ENCODE data around the gene THSD7B. TPM values are rescaled to one million over a fixed set of nuclear protein-coding genes. Genes with fewer than 3 reads are reported as not detected.

Gene THSD7B
- total and polyA plus RNA-seq, 2 experiments from 2014 or later: 0.86 to 3.8 TPM

GRCh38 chr2:136798766-136799165 lies 33.4 kb downstream of the THSD7B start (continued):
- TF ChIP-seq CTCF (conservative IDR thresholded peaks at IDR 0.05; ENCODE audit: low read depth in 2 of 2): no peak
- no peak for TF ChIP-seq REST (IDR thresholded peaks at IDR 0.05; ENCODE audit: unreplicated experiment)
- TF ChIP-seq POLR2AphosphoS5 (IDR thresholded peaks at IDR 0.05; ENCODE audit: low read depth): no peak
- no peak for TF ChIP-seq ZNF114 (CRISPR knock-in tag; IDR thresholded peaks at IDR 0.05)
- no peak for TF ChIP-seq EZH2 (IDR thresholded peaks at IDR 0.05; ENCODE audit: low read depth, unreplicated experiment)
- no peak for TF ChIP-seq STAT1 (IDR thresholded peaks at IDR 0.05; ENCODE audit: unreplicated experiment)
- TF ChIP-seq NANOG (IDR thresholded peaks at IDR 0.05; ENCODE audit: borderline replicate concordance): no peak
- no peak for TF ChIP-seq EZH2phosphoT487 (IDR thresholded peaks at IDR 0.05; ENCODE audit: unreplicated experiment)
- TF ChIP-seq JUNB (IDR thresholded peaks at IDR 0.05; ENCODE audit: unreplicated experiment): no peak

DNA sequence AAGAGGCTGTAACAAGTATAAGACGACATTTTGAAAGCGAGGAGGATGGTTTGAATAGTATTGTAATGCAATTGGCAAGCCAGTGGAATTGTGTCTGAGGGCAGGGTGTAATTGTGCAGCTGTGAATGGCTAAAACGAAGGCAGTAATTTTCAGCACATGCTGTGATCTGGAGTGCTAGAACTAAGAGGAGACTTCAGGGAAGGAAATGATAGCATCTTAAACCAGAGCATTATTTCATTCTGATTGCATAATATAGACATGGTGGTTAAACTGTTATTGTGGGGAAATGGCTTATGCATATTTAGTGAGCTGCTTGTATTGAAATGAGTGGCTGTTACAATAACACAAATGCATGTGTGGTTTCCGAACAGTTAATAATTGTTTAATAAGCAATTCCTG lies 36.3 kb downstream of the THSD7B start:
- Histone ChIP-seq H3K36me3 (ENCODE audit: insufficient read depth) (no peaks in the 10 kb centered on the region), H3K4me2 (no peak overlapping the region), H3K4me1 (ENCODE audit: insufficient read depth) (no peaks in the 10 kb centered on the region), H3K79me2 (replicated peaks; ENCODE audit: insufficient read depth) (no peaks in the 10 kb centered on the region), H3F3A (replicated peaks; ENCODE audit: low read depth) (no peaks in the 10 kb centered on the region), H3K27ac (ENCODE audit: low read depth) (no peak overlapping the region), H3K4me3 (no peak overlapping the region), H2AFZ (no peak overlapping the region), H4K20me1 (replicated peaks; ENCODE audit: insufficient read depth) (no peaks in the 10 kb centered on the region), H3K27me3 (ENCODE audit: insufficient read depth) (no peaks in the 10 kb centered on the region), H3K9me2 (ENCODE audit: insufficient read depth) (peaks cover 13% of the 10 kb centered on the region; the same call in 1 of the 2 replicates)
- no peak for DNase-seq (ENCODE audit: low spot score)
- Mint-ChIP-seq H3K9me3 (no peaks in the 10 kb centered on the region; the same call in 2 of the 3 replicates), H3K36me3 (ENCODE audit: low read depth) (no peaks in the 10 kb centered on the region), H3K27ac (no peak overlapping the region), H3K27me3 (ENCODE audit: insufficient read depth, low read depth, poor library complexity) (no peaks in the 10 kb centered on the region), H3K4me3 (no peak overlapping the region), H3K4me1 (peaks cover 6% of the 10 kb centered on the region)
- no peak for ATAC-seq
- TF ChIP-seq ZNF114 (CRISPR knock-in tag; IDR thresholded peaks at IDR 0.05): no peak
- TF ChIP-seq ETS1 (IDR thresholded peaks at IDR 0.05): no peak
- TF ChIP-seq JUNB (IDR thresholded peaks at IDR 0.05; ENCODE audit: unreplicated experiment): no peak
- TF ChIP-seq, protein P1, sequence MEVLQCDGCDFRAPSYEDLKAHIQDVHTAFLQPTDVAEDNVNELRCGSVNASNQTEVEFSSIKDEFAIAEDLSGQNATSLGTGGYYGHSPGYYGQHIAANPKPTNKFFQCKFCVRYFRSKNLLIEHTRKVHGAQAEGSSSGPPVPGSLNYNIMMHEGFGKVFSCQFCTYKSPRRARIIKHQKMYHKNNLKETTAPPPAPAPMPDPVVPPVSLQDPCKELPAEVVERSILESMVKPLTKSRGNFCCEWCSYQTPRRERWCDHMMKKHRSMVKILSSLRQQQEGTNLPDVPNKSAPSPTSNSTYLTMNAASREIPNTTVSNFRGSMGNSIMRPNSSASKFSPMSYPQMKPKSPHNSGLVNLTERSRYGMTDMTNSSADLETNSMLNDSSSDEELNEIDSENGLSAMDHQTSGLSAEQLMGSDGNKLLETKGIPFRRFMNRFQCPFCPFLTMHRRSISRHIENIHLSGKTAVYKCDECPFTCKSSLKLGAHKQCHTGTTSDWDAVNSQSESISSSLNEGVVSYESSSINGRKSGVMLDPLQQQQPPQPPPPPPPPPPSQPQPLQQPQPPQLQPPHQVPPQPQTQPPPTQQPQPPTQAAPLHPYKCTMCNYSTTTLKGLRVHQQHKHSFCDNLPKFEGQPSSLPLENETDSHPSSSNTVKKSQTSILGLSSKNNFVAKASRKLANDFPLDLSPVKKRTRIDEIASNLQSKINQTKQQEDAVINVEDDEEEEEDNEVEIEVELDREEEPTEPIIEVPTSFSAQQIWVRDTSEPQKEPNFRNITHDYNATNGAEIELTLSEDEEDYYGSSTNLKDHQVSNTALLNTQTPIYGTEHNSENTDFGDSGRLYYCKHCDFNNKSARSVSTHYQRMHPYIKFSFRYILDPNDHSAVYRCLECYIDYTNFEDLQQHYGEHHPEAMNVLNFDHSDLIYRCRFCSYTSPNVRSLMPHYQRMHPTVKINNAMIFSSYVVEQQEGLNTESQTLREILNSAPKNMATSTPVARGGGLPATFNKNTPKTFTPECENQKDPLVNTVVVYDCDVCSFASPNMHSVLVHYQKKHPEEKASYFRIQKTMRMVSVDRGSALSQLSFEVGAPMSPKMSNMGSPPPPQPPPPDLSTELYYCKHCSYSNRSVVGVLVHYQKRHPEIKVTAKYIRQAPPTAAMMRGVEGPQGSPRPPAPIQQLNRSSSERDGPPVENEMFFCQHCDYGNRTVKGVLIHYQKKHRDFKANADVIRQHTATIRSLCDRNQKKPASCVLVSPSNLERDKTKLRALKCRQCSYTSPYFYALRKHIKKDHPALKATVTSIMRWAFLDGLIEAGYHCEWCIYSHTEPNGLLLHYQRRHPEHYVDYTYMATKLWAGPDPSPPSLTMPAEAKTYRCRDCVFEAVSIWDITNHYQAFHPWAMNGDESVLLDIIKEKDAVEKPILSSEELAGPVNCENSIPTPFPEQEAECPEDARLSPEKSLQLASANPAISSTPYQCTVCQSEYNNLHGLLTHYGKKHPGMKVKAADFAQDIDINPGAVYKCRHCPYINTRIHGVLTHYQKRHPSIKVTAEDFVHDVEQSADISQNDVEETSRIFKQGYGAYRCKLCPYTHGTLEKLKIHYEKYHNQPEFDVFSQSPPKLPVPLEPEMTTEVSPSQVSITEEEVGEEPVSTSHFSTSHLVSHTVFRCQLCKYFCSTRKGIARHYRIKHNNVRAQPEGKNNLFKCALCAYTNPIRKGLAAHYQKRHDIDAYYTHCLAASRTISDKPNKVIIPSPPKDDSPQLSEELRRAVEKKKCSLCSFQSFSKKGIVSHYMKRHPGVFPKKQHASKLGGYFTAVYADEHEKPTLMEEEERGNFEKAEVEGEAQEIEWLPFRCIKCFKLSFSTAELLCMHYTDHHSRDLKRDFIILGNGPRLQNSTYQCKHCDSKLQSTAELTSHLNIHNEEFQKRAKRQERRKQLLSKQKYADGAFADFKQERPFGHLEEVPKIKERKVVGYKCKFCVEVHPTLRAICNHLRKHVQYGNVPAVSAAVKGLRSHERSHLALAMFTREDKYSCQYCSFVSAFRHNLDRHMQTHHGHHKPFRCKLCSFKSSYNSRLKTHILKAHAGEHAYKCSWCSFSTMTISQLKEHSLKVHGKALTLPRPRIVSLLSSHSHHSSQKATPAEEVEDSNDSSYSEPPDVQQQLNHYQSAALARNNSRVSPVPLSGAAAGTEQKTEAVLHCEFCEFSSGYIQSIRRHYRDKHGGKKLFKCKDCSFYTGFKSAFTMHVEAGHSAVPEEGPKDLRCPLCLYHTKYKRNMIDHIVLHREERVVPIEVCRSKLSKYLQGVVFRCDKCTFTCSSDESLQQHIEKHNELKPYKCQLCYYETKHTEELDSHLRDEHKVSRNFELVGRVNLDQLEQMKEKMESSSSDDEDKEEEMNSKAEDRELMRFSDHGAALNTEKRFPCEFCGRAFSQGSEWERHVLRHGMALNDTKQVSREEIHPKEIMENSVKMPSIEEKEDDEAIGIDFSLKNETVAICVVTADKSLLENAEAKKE (CRISPR knock-in tag; IDR thresholded peaks at IDR 0.05): no peak
- no peak for TF ChIP-seq CREB1 (CRISPR knock-in tag; IDR thresholded peaks at IDR 0.05; ENCODE audit: low read depth)
- no peak for TF ChIP-seq EZH2phosphoT487 (IDR thresholded peaks at IDR 0.05; ENCODE audit: unreplicated experiment)
